Parathyroid adenoma (tissue), 2 donors: ENCODE results near the gene LIMS2.

ENCODE experiments used
- H2AFZ ChIP-seq: fragments of 300-600 bp; sonication (generic); one replicate; pipeline ENCODE4 v1.7.0; 2017; ENCODE audit warnings: antibody characterized with exemption, mild to moderate bottlenecking
- H3K27ac ChIP-seq: fragments of 300-600 bp; sonication (generic); one replicate; pipeline ENCODE4 v1.7.0; 2017
- H3K27me3 ChIP-seq: fragments of 300-600 bp; sonication (generic); one replicate; pipeline ENCODE4 v1.7.0; 2017; ENCODE audit warnings: low read length; ENCODE audit not compliant: control insufficient read depth, insufficient read depth
- H3K36me3 ChIP-seq: fragments of 300-600 bp; sonication (generic); one replicate; pipeline ENCODE4 v1.7.0; 2017; ENCODE audit warnings: low read length; ENCODE audit not compliant: control insufficient read depth, insufficient read depth
- H3K4me1 ChIP-seq: fragments of 300-600 bp; sonication (generic); one replicate; pipeline ENCODE4 v1.7.0; 2017; ENCODE audit warnings: control low read depth
- H3K4me2 ChIP-seq: fragments of 300-600 bp; sonication (generic); one replicate; pipeline ENCODE4 v1.7.0; 2017; ENCODE audit warnings: low read length
- H3K4me3 ChIP-seq: fragments of 300-600 bp; sonication (generic); one replicate; pipeline ENCODE4 v1.7.0; 2017; ENCODE audit warnings: low read depth, low read length
- H3K79me2 ChIP-seq: fragments of 300-600 bp; sonication (generic); one replicate; pipeline ENCODE4 v1.7.0; 2017; ENCODE audit warnings: control low read depth
- H3K9ac ChIP-seq: fragments of 300-600 bp; sonication (generic); one replicate; pipeline ENCODE4 v1.7.0; 2017; ENCODE audit warnings: mild to moderate bottlenecking
- H3K9me3 ChIP-seq: fragments of 300-600 bp; sonication (generic); one replicate; pipeline ENCODE4 v1.7.0; 2017; ENCODE audit warnings: low read length; ENCODE audit not compliant: control insufficient read depth
- CTCF ChIP-seq: fragments of 300-600 bp; sonication (generic); IDR thresholded peaks from one replicate; pipeline ENCODE4 v1.7.0; 2017; ENCODE audit warnings: antibody characterized with exemption, mild to moderate bottlenecking
- donor health status: primary hyperparathyroidism.

Gene LIMS2

DNA sequence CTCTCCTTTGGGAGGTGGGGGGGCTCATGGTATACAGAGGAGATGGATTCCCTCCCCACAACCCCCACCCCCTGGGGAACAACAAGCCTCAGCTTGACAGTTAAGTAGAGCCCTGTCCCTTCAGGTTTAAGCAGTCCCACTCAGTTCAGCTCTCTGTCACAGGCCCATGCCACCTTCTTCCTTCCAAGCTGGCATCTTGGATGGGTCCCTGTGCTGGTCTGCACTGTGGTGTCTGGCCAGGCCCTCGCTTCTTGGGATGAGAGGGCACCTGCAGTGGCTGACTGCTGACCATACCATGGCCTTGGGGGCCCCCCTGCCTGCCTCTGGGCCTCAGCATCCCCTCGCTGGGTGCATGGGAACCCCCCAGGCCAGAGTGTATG is 49.8 kb downstream of the LIMS2 start:
- no peak for TF ChIP-seq CTCF
- no peak overlapping the region for H2AFZ ChIP-seq
- H3K4me1 ChIP-seq = no peaks in the 10 kb centered on the region
- H3K27ac ChIP-seq = no peak overlapping the region
- H3K9me3 ChIP-seq = no peaks in the 10 kb centered on the region
- no peaks in the 10 kb centered on the region for H3K79me2 ChIP-seq
- no peaks in the 10 kb centered on the region for H3K36me3 ChIP-seq
- H3K4me2 ChIP-seq = no peak overlapping the region
- H3K9ac ChIP-seq = no peak overlapping the region
- no peak overlapping the region for H3K4me3 ChIP-seq
- H3K27me3 ChIP-seq = no peaks in the 10 kb centered on the region

DNA sequence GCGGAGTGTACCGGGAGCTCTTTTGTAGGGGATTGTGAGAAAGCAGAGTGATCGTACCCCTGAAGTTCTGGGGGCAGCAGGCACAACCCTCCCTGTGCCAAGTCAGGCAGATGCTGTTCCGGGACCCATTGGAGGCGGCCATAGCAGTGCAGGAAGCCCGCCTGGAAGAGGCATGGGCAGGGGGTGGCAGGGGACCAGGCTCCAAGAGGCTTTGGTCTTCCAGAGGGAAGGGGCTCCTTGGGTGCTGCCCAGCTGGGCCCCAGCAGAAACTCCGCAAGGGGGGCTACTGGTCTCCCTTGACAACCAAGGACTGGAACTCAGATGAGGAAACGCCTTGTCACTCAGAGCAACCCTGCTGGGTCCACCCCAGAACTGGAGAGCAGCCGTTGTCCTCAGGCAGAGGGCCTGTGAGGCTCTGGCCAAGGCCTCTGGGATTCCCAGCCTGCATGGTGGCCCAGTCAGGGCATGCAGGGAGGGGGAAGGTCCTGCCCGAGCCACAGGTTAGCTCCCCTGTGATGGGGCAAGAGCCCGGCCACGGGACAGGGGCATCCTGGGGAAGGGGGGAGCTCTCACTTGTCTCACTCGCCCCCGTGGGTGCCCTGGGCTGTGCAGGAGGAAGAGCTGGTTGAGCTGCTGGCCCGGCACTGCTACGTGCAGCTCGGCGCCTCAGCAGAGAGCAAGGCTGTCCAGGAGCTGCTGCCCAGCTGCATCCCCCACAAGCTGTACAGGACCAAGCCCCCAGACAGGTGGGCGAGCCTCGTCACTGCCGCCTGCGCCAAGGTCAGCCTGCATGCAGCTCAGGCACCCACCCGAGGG is 50.4 kb downstream of the LIMS2 start:
- H3K79me2 ChIP-seq = no peaks in the 10 kb centered on the region
- no peaks in the 10 kb centered on the region for H3K4me1 ChIP-seq
- no peak overlapping the region for H3K9ac ChIP-seq
- H3K4me3 ChIP-seq = no peak overlapping the region
- no peak for TF ChIP-seq CTCF
- no peaks in the 10 kb centered on the region for H3K36me3 ChIP-seq
- no peak overlapping the region for H3K4me2 ChIP-seq
- H2AFZ ChIP-seq = no peak overlapping the region
- H3K27me3 ChIP-seq = no peaks in the 10 kb centered on the region
- H3K9me3 ChIP-seq = no peaks in the 10 kb centered on the region
- H3K27ac ChIP-seq = no peak overlapping the region

GRCh38 chr2:127624320-127624755 is 51.0 kb downstream of the LIMS2 start:
- no peak for TF ChIP-seq CTCF
- Histone ChIP-seq H3K79me2 (no peaks in the 10 kb centered on the region), H3K9me3 (no peaks in the 10 kb centered on the region), H3K27me3 (no peaks in the 10 kb centered on the region), H3K9ac (no peak overlapping the region), H3K4me3 (no peak overlapping the region), H3K27ac (no peak overlapping the region), H3K4me1 (no peaks in the 10 kb centered on the region), H3K4me2 (no peak overlapping the region), H3K36me3 (no peaks in the 10 kb centered on the region), H2AFZ (no peak overlapping the region)

DNA sequence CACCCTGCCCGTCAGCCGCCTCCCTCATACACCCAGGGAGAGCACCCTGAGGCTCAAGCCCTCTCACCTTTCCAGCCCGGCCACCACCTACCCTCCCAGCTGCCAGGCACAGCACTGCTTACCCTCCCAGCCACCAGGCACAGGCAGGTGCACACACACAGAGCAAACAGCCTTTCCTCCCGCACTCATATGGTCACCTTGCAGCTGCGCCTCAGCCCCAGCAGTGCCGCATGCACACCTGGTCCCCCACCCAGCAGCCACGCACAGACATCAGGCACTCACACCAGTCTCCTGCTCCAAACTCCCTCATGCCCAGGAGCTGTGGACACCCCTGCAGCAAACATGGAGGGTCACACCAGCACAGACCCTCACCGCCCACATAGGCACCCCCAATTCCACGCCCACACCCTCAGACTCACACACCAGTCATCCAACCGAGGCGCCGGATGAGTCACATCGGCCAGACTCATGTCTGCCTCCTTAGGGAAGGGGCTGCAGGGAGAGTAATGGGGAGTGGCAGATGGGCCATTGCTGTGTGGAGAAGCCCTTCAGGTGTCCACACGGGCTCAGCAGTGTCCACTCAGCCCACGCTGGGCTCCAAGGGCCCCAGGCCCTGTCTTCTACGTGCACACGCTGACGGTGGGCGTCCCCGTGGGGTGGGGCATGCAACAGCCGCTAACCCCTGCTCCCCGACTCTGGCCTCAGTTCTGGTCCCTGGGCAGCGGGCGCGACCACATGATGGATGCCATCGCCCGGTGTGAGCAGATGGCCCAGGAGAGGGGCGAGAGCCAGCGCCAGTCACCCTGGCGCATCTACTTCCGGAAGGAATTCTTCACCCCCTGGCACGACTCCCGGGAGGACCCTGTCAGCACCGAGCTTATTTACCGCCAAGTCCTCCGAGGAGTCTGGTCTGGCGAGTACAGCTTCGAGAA is 51.7 kb downstream of the LIMS2 start:
- H3K4me1 ChIP-seq = no peaks in the 10 kb centered on the region
- no peaks in the 10 kb centered on the region for H3K36me3 ChIP-seq

More for the DNA sequence above, 51.7 kb downstream of the LIMS2 start:
- no peak overlapping the region for H3K9ac ChIP-seq
- H2AFZ ChIP-seq = no peak overlapping the region
- no peaks in the 10 kb centered on the region for H3K27me3 ChIP-seq
- H3K4me2 ChIP-seq = no peak overlapping the region
- H3K4me3 ChIP-seq = no peak overlapping the region
- H3K9me3 ChIP-seq = no peaks in the 10 kb centered on the region
- no peak overlapping the region for H3K27ac ChIP-seq
- TF ChIP-seq CTCF = no peak
- no peaks in the 10 kb centered on the region for H3K79me2 ChIP-seq
